Hepatocyte (in vitro differentiated cells): ENCODE data around the gene DOK5. TPM values are rescaled to one million over a fixed set of nuclear protein-coding genes. Genes with fewer than 3 reads are reported as not detected.
A peak's percentile ranks its signal among the peaks of the same experiment; 100 is the strongest.

ENCODE experiments used
- DNase-seq: peaks from one replicate; pipeline ENCODE4 v3.0.0-alpha.2; 2016; ENCODE audit warnings: low spot score
- H2AFZ ChIP-seq: fragments of 200-600 bp; sonication (generic); 2 replicates; pipeline ENCODE4 v1.6.0; 2016; ENCODE audit warnings: antibody characterized with exemption, mild to moderate bottlenecking
- H3K27ac ChIP-seq: fragments of 200-600 bp; sonication (generic); 2 replicates; pipeline ENCODE4 v1.5.1; 2016; ENCODE audit warnings: mild to moderate bottlenecking
- H3K27me3 ChIP-seq: fragments of 200-600 bp; sonication (generic); 2 replicates; pipeline ENCODE4 v1.6.1; 2016
- H3K36me3 ChIP-seq: fragments of 200-600 bp; sonication (generic); replicated peaks from 2 replicates; pipeline ENCODE4 v1.5.1; 2016; ENCODE audit warnings: low read depth; ENCODE audit not compliant: insufficient read depth
- H3K4me1 ChIP-seq: fragments of 200-600 bp; sonication (generic); 2 replicates; pipeline ENCODE4 v1.5.1; 2016; ENCODE audit warnings: mild to moderate bottlenecking, moderate library complexity; ENCODE audit not compliant: insufficient read depth
- H3K4me2 ChIP-seq: fragments of 200-600 bp; sonication (generic); 2 replicates; pipeline ENCODE4 v1.6.0; 2016
- H3K4me3 ChIP-seq: fragments of 200-600 bp; sonication (generic); 2 replicates; pipeline ENCODE4 v1.5.1; 2016; ENCODE audit warnings: mild to moderate bottlenecking
- H3K79me2 ChIP-seq: fragments of 200-600 bp; sonication (generic); 2 replicates; pipeline ENCODE4 v1.6.0; 2017; ENCODE audit warnings: mild to moderate bottlenecking
- H3K9me2 ChIP-seq: fragments of 200-600 bp; sonication (generic); replicated peaks from 2 replicates; pipeline ENCODE4 v1.6.0; 2017; ENCODE audit warnings: mild to moderate bottlenecking; ENCODE audit not compliant: insufficient read depth
- H3K9me3 ChIP-seq: fragments of 200-600 bp; sonication (generic); 2 replicates; pipeline ENCODE4 v1.5.1; 2016; ENCODE audit warnings: low read depth, mild to moderate bottlenecking
- H4K20me1 ChIP-seq: fragments of 200-600 bp; sonication (generic); 2 replicates; pipeline ENCODE4 v1.6.0; 2016; ENCODE audit warnings: mild to moderate bottlenecking; ENCODE audit not compliant: insufficient read depth, poor library complexity, severe bottlenecking
- EZH2 ChIP-seq: fragments of 200-600 bp; sonication (generic); IDR thresholded peaks from 2 replicates; pipeline ENCODE4 v1.6.1; 2016; ENCODE audit warnings: antibody characterized with exemption, mild to moderate bottlenecking, borderline replicate concordance
- EZH2phosphoT487 ChIP-seq: fragments of 200-600 bp; sonication (generic); IDR thresholded peaks from one replicate; pipeline ENCODE4 v1.6.1; 2018; ENCODE audit warnings: antibody characterized with exemption, mild to moderate bottlenecking, low read depth, moderate library complexity; ENCODE audit not compliant: unreplicated experiment, severe bottlenecking
- WGBS: methylation state at CpG from one replicate; pipeline ENCODE4 v1.1.6; 2016; ENCODE audit warnings: low lambda C conversion rate; ENCODE audit errors: missing lambda C conversion rate; 5-methylcytosine and 5-hydroxymethylcytosine counted together
- polyA plus RNA-seq: library from polyadenylated mRNA; unstranded; fragments of >200 nt; fragmentation: Nextera tagmentation; extraction: Ambion mirVana; gene quantifications from 2 replicates; pipeline ENCODE4 v1.2.1, GENCODE V29; 2016
- total RNA-seq: library from RNA; depleted of rRNA; stranded (reverse); fragments of >200 nt; gene quantifications from 2 replicates; pipeline ENCODE4 v1.2.3, GENCODE V29; 2014
- TF ChIP-seq, protein P1 (sequence below): fragments of 200-600 bp; sonication (generic); IDR thresholded peaks from 2 replicates; pipeline ENCODE4 v1.5.1; 2016; ENCODE audit warnings: antibody characterized with exemption, mild to moderate bottlenecking; ENCODE audit not compliant: poor library complexity

Gene DOK5
- total and polyA plus RNA-seq, 2 experiments from 2014 or later: 7.0 to 7.5 TPM

DNA sequence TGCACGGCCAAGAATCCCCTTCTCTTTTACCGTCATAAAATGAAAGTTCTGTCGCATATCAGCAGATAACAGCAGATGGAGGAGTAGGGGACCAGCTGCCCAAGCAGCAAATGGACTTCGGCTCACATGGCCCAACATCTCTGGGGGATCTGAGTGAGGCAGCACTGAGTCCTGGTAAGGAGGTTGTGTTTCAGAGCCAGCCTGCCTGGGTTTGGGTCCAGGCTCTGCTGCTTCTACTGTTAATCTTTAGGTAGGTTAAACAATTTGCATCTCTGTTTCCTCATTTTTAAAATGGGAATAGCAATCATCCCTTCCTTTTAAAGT is 193.6 kb downstream of the DOK5 start:
- WGBS: 73% methylated on average over 4 of the region's 4 CpGs
- Histone ChIP-seq H3K79me2 (no peaks in the 10 kb centered on the region), H3K4me3 (no peak overlapping the region), H3K4me1 (no peaks in the 10 kb centered on the region), H3K27ac (no peak overlapping the region), H3K27me3 (no peaks in the 10 kb centered on the region), H3K4me2 (peak overlapping the region; percentile 62), H4K20me1 (no peaks in the 10 kb centered on the region), H2AFZ (peak overlapping the region; percentile 38), H3K9me3 (no peaks in the 10 kb centered on the region), H3K9me2 (no peaks in the 10 kb centered on the region), H3K36me3 (no peaks in the 10 kb centered on the region)
- TF ChIP-seq EZH2 (no peak), EZH2phosphoT487 (no peak)
- TF ChIP-seq, protein P1, sequence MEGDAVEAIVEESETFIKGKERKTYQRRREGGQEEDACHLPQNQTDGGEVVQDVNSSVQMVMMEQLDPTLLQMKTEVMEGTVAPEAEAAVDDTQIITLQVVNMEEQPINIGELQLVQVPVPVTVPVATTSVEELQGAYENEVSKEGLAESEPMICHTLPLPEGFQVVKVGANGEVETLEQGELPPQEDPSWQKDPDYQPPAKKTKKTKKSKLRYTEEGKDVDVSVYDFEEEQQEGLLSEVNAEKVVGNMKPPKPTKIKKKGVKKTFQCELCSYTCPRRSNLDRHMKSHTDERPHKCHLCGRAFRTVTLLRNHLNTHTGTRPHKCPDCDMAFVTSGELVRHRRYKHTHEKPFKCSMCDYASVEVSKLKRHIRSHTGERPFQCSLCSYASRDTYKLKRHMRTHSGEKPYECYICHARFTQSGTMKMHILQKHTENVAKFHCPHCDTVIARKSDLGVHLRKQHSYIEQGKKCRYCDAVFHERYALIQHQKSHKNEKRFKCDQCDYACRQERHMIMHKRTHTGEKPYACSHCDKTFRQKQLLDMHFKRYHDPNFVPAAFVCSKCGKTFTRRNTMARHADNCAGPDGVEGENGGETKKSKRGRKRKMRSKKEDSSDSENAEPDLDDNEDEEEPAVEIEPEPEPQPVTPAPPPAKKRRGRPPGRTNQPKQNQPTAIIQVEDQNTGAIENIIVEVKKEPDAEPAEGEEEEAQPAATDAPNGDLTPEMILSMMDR: no peak
- no peak for DNase-seq

DNA sequence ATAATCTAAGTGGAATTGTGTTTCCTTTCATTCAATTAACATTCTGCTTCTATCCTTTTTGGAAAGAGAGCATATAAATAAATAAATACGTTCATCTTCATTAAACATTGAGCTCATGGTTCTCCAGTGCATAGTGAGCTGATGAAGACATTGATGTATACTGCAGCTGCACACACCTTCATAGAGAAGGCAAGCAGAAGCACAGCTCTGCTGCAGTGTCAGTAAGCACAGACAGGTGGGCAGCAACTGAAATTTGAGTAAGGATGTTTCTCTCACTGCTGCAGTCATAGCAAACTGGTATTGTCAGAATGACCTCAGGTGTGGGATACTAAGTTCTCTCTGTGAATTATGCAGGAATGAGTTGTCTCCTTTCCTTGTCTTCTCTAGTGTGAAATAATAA is 202.9 kb downstream of the DOK5 start:
- 67% methylated on average over 1 of the region's 1 CpG for WGBS
- H3K4me1 ChIP-seq: no peaks in the 10 kb centered on the region
- H3K27ac ChIP-seq: no peak overlapping the region
- H3K9me2 ChIP-seq: no peaks in the 10 kb centered on the region
- H3K4me2 ChIP-seq: no peak overlapping the region
- TF ChIP-seq EZH2phosphoT487 (no peak), EZH2 (no peak)
- TF ChIP-seq, protein P1: no peak
- no peak overlapping the region for H3K4me3 ChIP-seq
- H3K9me3 ChIP-seq: no peaks in the 10 kb centered on the region
- H2AFZ ChIP-seq: no peak overlapping the region
- no peaks in the 10 kb centered on the region for H4K20me1 ChIP-seq
- no peaks in the 10 kb centered on the region for H3K27me3 ChIP-seq
- DNase-seq: no peak
- H3K36me3 ChIP-seq: no peaks in the 10 kb centered on the region
- H3K79me2 ChIP-seq: no peaks in the 10 kb centered on the region

DNA sequence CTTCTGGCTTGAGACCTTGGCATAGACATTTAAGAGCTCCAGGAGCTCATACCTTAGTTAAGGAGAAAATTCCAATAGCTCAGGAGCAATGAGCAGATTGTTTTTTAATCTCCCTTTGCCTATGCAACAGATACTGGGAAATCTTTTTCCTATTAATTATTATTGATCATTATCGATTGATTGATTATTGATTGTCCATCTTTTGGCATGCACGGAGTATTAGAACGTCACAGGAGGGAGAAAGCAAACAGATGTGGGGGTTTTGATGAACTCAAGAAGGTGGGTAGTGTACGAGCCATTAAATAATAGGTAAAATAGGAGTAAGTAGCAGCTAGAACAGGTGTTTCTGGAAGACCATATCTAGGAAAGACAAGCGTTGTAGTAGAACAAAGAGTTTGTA is 205.0 kb downstream of the DOK5 start:
- DNase-seq: no peak
- 44% methylated on average over 5 of the region's 5 CpGs for WGBS
- H3K79me2 ChIP-seq: no peaks in the 10 kb centered on the region
- no peak for TF ChIP-seq EZH2
- TF ChIP-seq, protein P1: no peak
- TF ChIP-seq EZH2phosphoT487: no peak
- H3K27ac ChIP-seq: no peak overlapping the region
- H3K27me3 ChIP-seq: no peaks in the 10 kb centered on the region
- no peak overlapping the region for H3K4me3 ChIP-seq
- H3K9me3 ChIP-seq: no peaks in the 10 kb centered on the region
- H2AFZ ChIP-seq: no peak overlapping the region
- no peaks in the 10 kb centered on the region for H4K20me1 ChIP-seq
- no peaks in the 10 kb centered on the region for H3K4me1 ChIP-seq
- H3K36me3 ChIP-seq: no peaks in the 10 kb centered on the region
- no peak overlapping the region for H3K4me2 ChIP-seq
- no peaks in the 10 kb centered on the region for H3K9me2 ChIP-seq
